Astrocyte (in vitro differentiated cells and primary cell): ENCODE measurements around the gene CAPZB. TPM values are rescaled to one million over a fixed set of nuclear protein-coding genes. Genes with fewer than 3 reads are reported as not detected.

Experiments
- DNase-seq: peaks from one replicate; pipeline ENCODE4 v3.0.0-alpha.2; 2010; ENCODE audit warnings: low read depth
- FAIRE-seq: peaks from 2 replicates; lab custom pipeline; 2011; peaks lifted over from hg19 to GRCh38; lab: Jason Lieb, UNC
- H2AFZ ChIP-seq: 2 replicates; pipeline ENCODE4 v1.6.0; 2012; ENCODE audit warnings: low read depth, low read length, inconsistent platforms
- H3K27ac ChIP-seq: 2 replicates; pipeline ENCODE4 v1.5.1; 2011; ENCODE audit warnings: low read depth, low read length, inconsistent platforms
- H3K27me3 ChIP-seq: 2 replicates; pipeline ENCODE4 v1.6.0; 2011; ENCODE audit warnings: low read length, inconsistent platforms; ENCODE audit not compliant: insufficient read depth
- H3K36me3 ChIP-seq: 2 replicates; pipeline ENCODE4 v1.5.1; 2011; ENCODE audit warnings: low read length, inconsistent platforms; ENCODE audit not compliant: insufficient read depth
- H3K4me1 ChIP-seq: 2 replicates; pipeline ENCODE4 v1.5.1; 2011; ENCODE audit warnings: low read length, inconsistent platforms; ENCODE audit not compliant: insufficient read depth
- H3K4me2 ChIP-seq: 2 replicates; pipeline ENCODE4 v1.6.0; 2012; ENCODE audit warnings: low read length, inconsistent platforms
- H3K4me3 ChIP-seq: 2 replicates; pipeline ENCODE4 v1.5.1; 2011; ENCODE audit warnings: low read depth, mild to moderate bottlenecking, low read length, inconsistent platforms; ENCODE audit not compliant: insufficient read depth
- H3K79me2 ChIP-seq: 2 replicates; pipeline ENCODE4 v1.6.0; 2012; ENCODE audit warnings: mild to moderate bottlenecking, low read length, inconsistent platforms; ENCODE audit not compliant: insufficient read depth
- H3K9ac ChIP-seq: 2 replicates; pipeline ENCODE4 v1.6.0; 2012; ENCODE audit warnings: mild to moderate bottlenecking, low read length, inconsistent platforms
- H3K9me3 ChIP-seq: 2 replicates; pipeline ENCODE4 v1.5.1; 2012; ENCODE audit warnings: low read depth, mild to moderate bottlenecking, low read length, inconsistent platforms; ENCODE audit not compliant: insufficient read depth
- H4K20me1 ChIP-seq: 2 replicates; pipeline ENCODE4 v1.6.0; 2012; ENCODE audit warnings: low read length, inconsistent platforms; ENCODE audit not compliant: insufficient read depth
- H3K27ac Mint-ChIP-seq: one replicate; pipeline ENCODE4 v1.8.0; 2021; ENCODE audit warnings: mild to moderate bottlenecking, mixed read lengths; ENCODE audit not compliant: unreplicated experiment
- H3K27me3 Mint-ChIP-seq: one replicate; pipeline ENCODE4 v1.8.0; 2021; ENCODE audit warnings: low read depth, mixed read lengths; ENCODE audit not compliant: unreplicated experiment
- H3K36me3 Mint-ChIP-seq: one replicate; pipeline ENCODE4 v1.8.0; 2021; ENCODE audit warnings: low read depth, mixed read lengths; ENCODE audit not compliant: unreplicated experiment
- H3K4me1 Mint-ChIP-seq: one replicate; pipeline ENCODE4 v1.8.0; 2021; ENCODE audit warnings: low read depth, mixed read lengths; ENCODE audit not compliant: unreplicated experiment
- H3K4me3 Mint-ChIP-seq: one replicate; pipeline ENCODE4 v1.8.0; 2021; ENCODE audit warnings: mild to moderate bottlenecking, moderate library complexity, mixed read lengths; ENCODE audit not compliant: unreplicated experiment
- H3K9me3 Mint-ChIP-seq: one replicate; pipeline ENCODE4 v1.8.0; 2021; ENCODE audit warnings: mild to moderate bottlenecking, mixed read lengths; ENCODE audit not compliant: unreplicated experiment
- CTCF ChIP-seq: IDR thresholded peaks from 2 replicates; pipeline ENCODE4 v1.5.1; 2011; ENCODE audit warnings: low read depth, mild to moderate bottlenecking, inconsistent platforms, low read length, moderate library complexity; ENCODE audit not compliant: insufficient read depth
- EZH2 ChIP-seq: IDR thresholded peaks from 2 replicates; pipeline ENCODE4 v1.6.1; 2012; ENCODE audit warnings: mild to moderate bottlenecking, low read length, inconsistent platforms; ENCODE audit not compliant: insufficient read depth
- total RNA-seq: library from RNA; stranded (reverse); gene quantifications from 2 replicates; pipeline ENCODE4 v1.2.1, GENCODE V29; 2021

Gene CAPZB
- total RNA-seq, 1 donor from 2014 or later = 458 TPM

GRCh38 chr1:19401535-19401889 lies 83.8 kb downstream of the CAPZB start:
- Histone ChIP-seq H3K27ac (no peak overlapping the region), H3K9ac (no peak overlapping the region), H3K36me3 (peaks cover 2% of the 10 kb centered on the region), H3K27me3 (no peaks in the 10 kb centered on the region), H4K20me1 (peaks cover 84% of the 10 kb centered on the region), H3K4me1 (peaks cover 59% of the 10 kb centered on the region), H3K4me2 (no peak overlapping the region), H3K4me3 (no peak overlapping the region), H2AFZ (no peak overlapping the region), H3K9me3 (no peaks in the 10 kb centered on the region), H3K79me2 (peaks cover 89% of the 10 kb centered on the region)
- peaks cover 73% of the 10 kb centered on the region for H3K4me1 Mint-ChIP-seq
- no peaks in the 10 kb centered on the region for H3K27me3 Mint-ChIP-seq
- DNase-seq (no peak), FAIRE-seq (no peak)
- no peak overlapping the region for H3K4me3 Mint-ChIP-seq
- H3K36me3 Mint-ChIP-seq = peaks cover 29% of the 10 kb centered on the region
- H3K27ac Mint-ChIP-seq = peak overlapping the region; percentile 79
- H3K9me3 Mint-ChIP-seq = peaks cover 4% of the 10 kb centered on the region
- TF ChIP-seq EZH2 (no peak), CTCF (no peak)

- peaks cover 4% of the 10 kb centered on the region for H3K9me3 Mint-ChIP-seq
- no peaks in the 10 kb centered on the region for H3K27me3 ChIP-seq
- peaks cover 89% of the 10 kb centered on the region for H3K79me2 ChIP-seq
- H3K4me3 Mint-ChIP-seq = peak overlapping the region; percentile 63
- no peaks in the 10 kb centered on the region for H3K27me3 Mint-ChIP-seq
- H3K36me3 ChIP-seq = peaks cover 2% of the 10 kb centered on the region
- peaks cover 69% of the 10 kb centered on the region for H3K4me1 Mint-ChIP-seq
- DNase-seq (no peak), FAIRE-seq (no peak)
- H3K4me2 ChIP-seq = peak overlapping the region; percentile 3
- H3K27ac Mint-ChIP-seq = peak overlapping the region; percentile 79
- TF ChIP-seq CTCF = no peak
- no peak for TF ChIP-seq EZH2
- H2AFZ ChIP-seq = no peak overlapping the region
- H3K4me3 ChIP-seq = no peak overlapping the region
- peaks cover 57% of the 10 kb centered on the region for H3K4me1 ChIP-seq
- peak overlapping the region; percentile 91 for H3K27ac ChIP-seq
- peaks cover 84% of the 10 kb centered on the region for H4K20me1 ChIP-seq
- H3K9ac ChIP-seq = peak overlapping the region; percentile 27
- H3K36me3 Mint-ChIP-seq = peaks cover 28% of the 10 kb centered on the region
- H3K9me3 ChIP-seq = no peaks in the 10 kb centered on the region
These were observed 84.3 kb downstream of the CAPZB start for GRCh38 chr1:19400875-19401534.

- peak overlapping the region; percentile 91 for H3K27ac Mint-ChIP-seq
- H3K79me2 ChIP-seq = peaks cover 89% of the 10 kb centered on the region
- H4K20me1 ChIP-seq = peaks cover 84% of the 10 kb centered on the region
- FAIRE-seq = no peak
- peak; percentile 71 for DNase-seq
- no peaks in the 10 kb centered on the region for H3K27me3 ChIP-seq
- peaks cover 57% of the 10 kb centered on the region for H3K4me1 ChIP-seq
- H3K9me3 ChIP-seq = no peaks in the 10 kb centered on the region
- H3K9me3 Mint-ChIP-seq = peaks cover 4% of the 10 kb centered on the region
- TF ChIP-seq CTCF (no peak), EZH2 (no peak)
- peak overlapping the region; percentile 27 for H3K9ac ChIP-seq
- H3K4me3 ChIP-seq = no peak overlapping the region
- no peaks in the 10 kb centered on the region for H3K27me3 Mint-ChIP-seq
- H2AFZ ChIP-seq = no peak overlapping the region
- H3K27ac ChIP-seq = peak overlapping the region; percentile 91
- peaks cover 69% of the 10 kb centered on the region for H3K4me1 Mint-ChIP-seq
- no peak overlapping the region for H3K4me3 Mint-ChIP-seq
- peaks cover 2% of the 10 kb centered on the region for H3K36me3 ChIP-seq
- no peak overlapping the region for H3K4me2 ChIP-seq
- peaks cover 30% of the 10 kb centered on the region for H3K36me3 Mint-ChIP-seq
These were observed 85.1 kb downstream of the CAPZB start for GRCh38 chr1:19400192-19400611.
